GM12878 (cell line): Measurements from ENCODE around the gene MC3R. TPM values are rescaled to one million over a fixed set of nuclear protein-coding genes. Genes with fewer than 3 reads are reported as not detected.

ENCODE experiments used
- ATAC-seq: fragments of 200-7000 bp; cut with Tn5 transposase; 3 replicates; pipeline ENCODE4 v1.9.1; 2020; ENCODE audit warnings: mild to moderate bottlenecking, moderate library complexity
- BruUV-seq: library from RNA; stranded (reverse); fragments of 400-500 nt; replicated peaks from 2 replicates; lab custom pipeline; 2021; lab: Mats Ljungman, UMichigan
- CTCF ChIA-PET: fragments of 300-600 bp; sonication (Branson Sonifier 250); formaldehyde crosslinking; extraction: SDS; loops from one replicate; lab custom pipeline; 2021; ENCODE audit warnings: inconsistent platforms; lab: Yijun Ruan, JAX
- POLR2A ChIA-PET: fragments of 350-600 bp; formaldehyde crosslinking; extraction: SDS; loops from one replicate; lab custom pipeline; 2021; ENCODE audit warnings: inconsistent platforms; lab: Charles Lee
- RAD21 ChIA-PET: fragments of 300-600 bp; sonication (Branson Sonifier 250); formaldehyde crosslinking; loops from one replicate; lab custom pipeline; 2023; ENCODE audit warnings: antibody characterized with exemption; ENCODE audit not compliant: unreplicated experiment; lab: Charles Lee
- SMC1A ChIA-PET: fragments of 300-600 bp; sonication (Branson Sonifier 250); formaldehyde crosslinking; loops from one replicate; lab custom pipeline; 2023; ENCODE audit not compliant: unreplicated experiment, uncharacterized antibody; lab: Charles Lee
- DNase-seq: peaks from one replicate; pipeline ENCODE4 v3.0.0-alpha.2; 2011; ENCODE audit warnings: low read depth, low spot score
- FAIRE-seq: peaks from 3 replicates; lab custom pipeline; 2011; peaks lifted over from hg19 to GRCh38; lab: Jason Lieb, UNC
- H2AFZ ChIP-seq: 2 replicates; pipeline ENCODE4 v1.6.0; 2011; ENCODE audit warnings: low read depth, low read length, control low read depth; ENCODE audit not compliant: control insufficient read depth
- H3K27ac ChIP-seq: 2 replicates; pipeline ENCODE4 v1.5.1; 2011; ENCODE audit warnings: control low read depth; ENCODE audit not compliant: control insufficient read depth, insufficient read depth
- H3K27me3 ChIP-seq, 2 experiments: replicated peaks in 1 of 2; 2 replicates each; pipeline versions ENCODE4 v1.6.0 to v1.6.1; 2011; ENCODE audit warnings: low read length in 1 of 2; ENCODE audit not compliant: control insufficient read depth in 2 of 2, insufficient read depth in 2 of 2
- H3K36me3 ChIP-seq, 2 experiments: 2 replicates each; pipeline ENCODE4 v1.5.1; 2011; ENCODE audit warnings: low read length in 1 of 2; ENCODE audit not compliant: control insufficient read depth in 2 of 2, insufficient read depth in 2 of 2
- H3K4me1 ChIP-seq: 2 replicates; pipeline ENCODE4 v1.6.1; 2011; ENCODE audit warnings: mild to moderate bottlenecking, low read length, moderate library complexity, mixed read lengths; ENCODE audit not compliant: control insufficient read depth, insufficient read depth
- H3K4me2 ChIP-seq: 2 replicates; pipeline ENCODE4 v1.6.0; 2011; ENCODE audit warnings: control low read depth; ENCODE audit not compliant: control insufficient read depth, insufficient read depth
- H3K4me3 ChIP-seq: fragments of 200-600 bp; sonication (generic); 2 replicates; pipeline ENCODE4 v1.5.1; 2016
- H3K79me2 ChIP-seq: 2 replicates; pipeline ENCODE4 v1.6.0; 2011; ENCODE audit warnings: low read length; ENCODE audit not compliant: control insufficient read depth, insufficient read depth
- H3K9ac ChIP-seq: 2 replicates; pipeline ENCODE4 v1.8.0; 2011; ENCODE audit warnings: low read length, control low read depth, mixed read lengths; ENCODE audit not compliant: control insufficient read depth, insufficient read depth
- H3K9me3 ChIP-seq: replicated peaks from 3 replicates; pipeline ENCODE4 v1.5.1; 2011; ENCODE audit warnings: mild to moderate bottlenecking, low read length; ENCODE audit not compliant: control insufficient read depth, insufficient read depth
- H4K20me1 ChIP-seq: 2 replicates; pipeline ENCODE4 v1.6.0; 2011; ENCODE audit not compliant: control insufficient read depth, insufficient read depth
- ASH2L ChIP-seq: fragments of 300-600, 200-600 bp; sonication (generic); IDR thresholded peaks from 2 replicates; pipeline ENCODE4 v1.6.1; 2017; ENCODE audit warnings: low read depth, mild to moderate bottlenecking, borderline replicate concordance
- ATF7 ChIP-seq: fragments of 450-650 bp; IDR thresholded peaks from 2 replicates; pipeline ENCODE4 v1.6.1; 2016; ENCODE audit warnings: low read depth, mild to moderate bottlenecking
- BHLHE40 ChIP-seq, 2 experiments: fragments of 450-650 bp in 1 of 2; IDR thresholded peaks; 2 replicates each; pipeline ENCODE4 v1.6.1; 2011 to 2017; ENCODE audit warnings: low read depth in 2 of 2, borderline replicate concordance in 1 of 2, improper control_type of control experiment in 1 of 2, low read length in 1 of 2, mild to moderate bottlenecking in 1 of 2
- ELK1 ChIP-seq: IDR thresholded peaks from 2 replicates; pipeline ENCODE4 v1.6.1; 2012; ENCODE audit warnings: low read depth, low read length, improper control_type of control experiment
- IRF5 ChIP-seq: fragments of 450-650 bp; IDR thresholded peaks from 2 replicates; pipeline ENCODE4 v1.6.1; 2017; ENCODE audit warnings: borderline replicate concordance
- NBN ChIP-seq: fragments of 450-650 bp; IDR thresholded peaks from 2 replicates; pipeline ENCODE4 v1.6.1; 2016
- NFYA ChIP-seq: IDR thresholded peaks from 2 replicates; pipeline ENCODE4 v1.6.1; 2011; ENCODE audit warnings: low read depth, mild to moderate bottlenecking, low read length, improper control_type of control experiment, borderline replicate concordance
- PML ChIP-seq: IDR thresholded peaks from 2 replicates; pipeline ENCODE4 v1.6.1; 2012; ENCODE audit warnings: low read length, inconsistent platforms
- RAD21 ChIP-seq: IDR thresholded peaks from 2 replicates; pipeline ENCODE4 v1.6.1; 2011; ENCODE audit warnings: mild to moderate bottlenecking, low read depth, low read length, moderate library complexity; ENCODE audit not compliant: insufficient read depth
- SREBF2 ChIP-seq: IDR thresholded peaks from 2 replicates; pipeline ENCODE4 v1.6.1; 2012; ENCODE audit warnings: mild to moderate bottlenecking, low read length
- SUPT20H ChIP-seq: IDR thresholded peaks from 2 replicates; pipeline ENCODE4 v1.6.1; 2011; ENCODE audit warnings: low read depth, mild to moderate bottlenecking, low read length, moderate library complexity, borderline replicate concordance; ENCODE audit not compliant: control insufficient read depth
- YBX1 ChIP-seq: fragments of 450-650 bp; IDR thresholded peaks from 2 replicates; pipeline ENCODE4 v1.6.1; 2016; ENCODE audit warnings: antibody characterized with exemption
- WGBS: methylation state at CpG from one replicate; pipeline ENCODE4 v1.1.6; 2016; ENCODE audit warnings: low lambda C conversion rate; ENCODE audit not compliant: insufficient replicate concordance, insufficient coverage; ENCODE audit errors: missing lambda C conversion rate; 5-methylcytosine and 5-hydroxymethylcytosine counted together
- in situ Hi-C: fragments of 300-500 bp; cut with MboI; formaldehyde crosslinking; loops from 9 replicates; pipeline ENCODE4 v1.14.3; 2018; ENCODE audit warnings: mixed read lengths
- intact Hi-C: fragments of 100-400 bp; cut with micrococcal nuclease; formaldehyde crosslinking; loops from one replicate; pipeline ENCODE4 v1.14.2; 2022; ENCODE audit not compliant: unreplicated experiment
- polyA plus RNA-seq, 11 experiments: library from polyadenylated mRNA; depleted of rRNA in 4 of 11; unstranded in 6 of 11; stranded (reverse) in 5 of 11; fragments of >200 nt; fragmentation: Nextera tagmentation in 4 of 11; fragmentation: Illumina TruSeq in 1 of 11; extraction: Ambion mirVana in 4 of 11; extraction: Trizol in 1 of 11; gene quantifications; 1 replicate in 1 of 11; 2 replicates in 10 of 11; pipeline versions ENCODE4 v1.2.1 to v1.2.3, GENCODE V29; 2011 to 2016; ENCODE audit warnings: inconsistent platforms in 2 of 11, missing spikeins in 2 of 11, low read depth in 1 of 11
- total RNA-seq, 4 experiments: library from RNA; depleted of rRNA in 3 of 4; stranded (reverse); fragments of >200 nt in 3 of 4; fragmentation: Illumina TruSeq in 1 of 4; extraction: Trizol in 1 of 4; gene quantifications; 2 replicates each; pipeline versions ENCODE4 v1.2.1 to v1.2.3, GENCODE V29; 2013 to 2021
- TF ChIP-seq, protein P1 (sequence below), 3 experiments: IDR thresholded peaks in 2 of 3; conservative IDR thresholded peaks in 1 of 3; 2 replicates each; pipeline ENCODE4 v1.5.1; 2011; ENCODE audit warnings: low read depth in 3 of 3, low read length in 3 of 3, mild to moderate bottlenecking in 3 of 3, control low read depth in 2 of 3, moderate library complexity in 2 of 3, inconsistent platforms in 1 of 3, mixed read lengths in 1 of 3; ENCODE audit not compliant: control insufficient read depth in 2 of 3, insufficient read depth in 1 of 3; ENCODE audit errors: extremely low read depth in 1 of 3

MC3R gene
- total and polyA plus RNA-seq, 10 of the 15 experiments (the other 5 are each of a cell fraction or from before 2014, with no cell fraction given): not detected

GRCh38 chr20:56202493-56203077 lies 45.9 kb upstream of the MC3R start:
- Histone ChIP-seq H3K4me1 (no peaks in the 10 kb centered on the region), H3K4me3 (no peak overlapping the region), H3K9me3 (no peaks in the 10 kb centered on the region; the same call in 2 of the 3 replicates), H4K20me1 (no peaks in the 10 kb centered on the region), H3K79me2 (no peaks in the 10 kb centered on the region), H2AFZ (no peak overlapping the region), H3K27me3 (no peaks in the 10 kb centered on the region), H3K36me3 (no peaks in the 10 kb centered on the region), H3K4me2 (no peak overlapping the region), H3K9ac (no peak overlapping the region), H3K27ac (no peak overlapping the region)
- POLR2A ChIA-PET: no interaction called here
- TF ChIP-seq NBN: no peak
- TF ChIP-seq SUPT20H: no peak
- no peak for TF ChIP-seq ATF7
- no peak for TF ChIP-seq PML
- 0 out of 2 replicates have a peak, but pooled peaks have one; percentile 16 for TF ChIP-seq RAD21
- no peak for TF ChIP-seq ASH2L
- no peak for TF ChIP-seq NFYA
- no peak for TF ChIP-seq IRF5
- TF ChIP-seq, protein P1, sequence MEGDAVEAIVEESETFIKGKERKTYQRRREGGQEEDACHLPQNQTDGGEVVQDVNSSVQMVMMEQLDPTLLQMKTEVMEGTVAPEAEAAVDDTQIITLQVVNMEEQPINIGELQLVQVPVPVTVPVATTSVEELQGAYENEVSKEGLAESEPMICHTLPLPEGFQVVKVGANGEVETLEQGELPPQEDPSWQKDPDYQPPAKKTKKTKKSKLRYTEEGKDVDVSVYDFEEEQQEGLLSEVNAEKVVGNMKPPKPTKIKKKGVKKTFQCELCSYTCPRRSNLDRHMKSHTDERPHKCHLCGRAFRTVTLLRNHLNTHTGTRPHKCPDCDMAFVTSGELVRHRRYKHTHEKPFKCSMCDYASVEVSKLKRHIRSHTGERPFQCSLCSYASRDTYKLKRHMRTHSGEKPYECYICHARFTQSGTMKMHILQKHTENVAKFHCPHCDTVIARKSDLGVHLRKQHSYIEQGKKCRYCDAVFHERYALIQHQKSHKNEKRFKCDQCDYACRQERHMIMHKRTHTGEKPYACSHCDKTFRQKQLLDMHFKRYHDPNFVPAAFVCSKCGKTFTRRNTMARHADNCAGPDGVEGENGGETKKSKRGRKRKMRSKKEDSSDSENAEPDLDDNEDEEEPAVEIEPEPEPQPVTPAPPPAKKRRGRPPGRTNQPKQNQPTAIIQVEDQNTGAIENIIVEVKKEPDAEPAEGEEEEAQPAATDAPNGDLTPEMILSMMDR (IDR thresholded peaks at IDR 0.05 in 2 of 3, conservative IDR thresholded peaks at IDR 0.05 in 1 of 3; ENCODE audit: control insufficient read depth in 2 of 3, extremely low read depth in 1 of 3, insufficient read depth in 1 of 3, low read depth in 3 of 3, low read length in 3 of 3): peak in 1 of 3 experiments; percentile 25; a peak in 1 of 6 replicates
- TF ChIP-seq SREBF2: no peak
- TF ChIP-seq YBX1: no peak
- TF ChIP-seq BHLHE40 (IDR thresholded peaks at IDR 0.05; ENCODE audit: borderline replicate concordance in 1 of 2, low read depth in 2 of 2, low read length in 1 of 2): no peak
- no peak for TF ChIP-seq ELK1
- ATAC-seq (no peak), FAIRE-seq (no peak), DNase-seq (no peak)
- intact Hi-C loops (no loop called here), in situ Hi-C loops (no loop called here)
- CTCF ChIA-PET: no interaction called here
- RAD21 ChIA-PET: no interaction called here
- SMC1A ChIA-PET: interaction anchor here (1.3 kb wide), 1 partner anchor 348 kb away, joined by 3 read pairs; no protein-coding TSS in a partner anchor
- BruUV-seq: no TSS peak
- WGBS: 29% methylated on average over 6 of the region's 6 CpGs
